Endothelial cell of umbilical vein (primary cell): ENCODE measurements around the gene IQCN. TPM values are rescaled to one million over a fixed set of nuclear protein-coding genes. Genes with fewer than 3 reads are reported as not detected.

Experiments
- BruUV-seq: library from RNA; stranded (reverse); fragments of 400-500 nt; replicated peaks from 2 replicates; lab custom pipeline; 2021; lab: Mats Ljungman, UMichigan
- CTCF ChIA-PET: fragments of 300-600, 350-600 bp; sonication (Branson Sonifier 250); formaldehyde crosslinking; loops from one replicate; lab custom pipeline; 2021; ENCODE audit warnings: antibody characterized with exemption, inconsistent platforms; lab: Charles Lee
- POLR2A ChIA-PET: fragments of 300-600, 350-600 bp; sonication (Branson Sonifier 250); formaldehyde crosslinking; loops from one replicate; lab custom pipeline; 2021; ENCODE audit warnings: antibody characterized with exemption, inconsistent platforms; lab: Charles Lee
- DNase-seq: peaks from one replicate; pipeline ENCODE4 v3.0.0-alpha.2; 2011; ENCODE audit warnings: low read depth, low spot score
- FAIRE-seq: peaks from 2 replicates; lab custom pipeline; 2011; peaks lifted over from hg19 to GRCh38; lab: Jason Lieb, UNC
- H2AFZ ChIP-seq: 2 replicates; pipeline ENCODE4 v1.6.0; 2012; ENCODE audit warnings: low read depth, low read length, control low read depth, inconsistent platforms
- H3K27ac ChIP-seq: 2 replicates; pipeline ENCODE4 v1.5.1; 2011; ENCODE audit warnings: low read depth, mild to moderate bottlenecking, control low read depth, low read length, moderate library complexity; ENCODE audit not compliant: insufficient read depth
- H3K27me3 ChIP-seq, 2 experiments: 2 replicates each; pipeline versions ENCODE4 v1.6.0 to v1.6.1; 2011; ENCODE audit warnings: low read length in 2 of 2, mixed read lengths in 1 of 2; ENCODE audit not compliant: control insufficient read depth in 2 of 2, insufficient read depth in 2 of 2
- H3K36me3 ChIP-seq, 2 experiments: 2 replicates in 1 of 2; 3 replicates in 1 of 2; pipeline ENCODE4 v1.5.1; 2011; ENCODE audit warnings: low read length in 2 of 2, mild to moderate bottlenecking in 1 of 2, moderate library complexity in 1 of 2; ENCODE audit not compliant: control insufficient read depth in 2 of 2, insufficient read depth in 2 of 2; ENCODE audit errors: extremely low read depth in 1 of 2
- H3K4me1 ChIP-seq: 3 replicates; pipeline ENCODE4 v1.5.1; 2011; ENCODE audit warnings: mild to moderate bottlenecking, low read length; ENCODE audit not compliant: control insufficient read depth, insufficient read depth; ENCODE audit errors: extremely low read depth
- H3K4me2 ChIP-seq: 2 replicates; pipeline ENCODE4 v1.6.1; 2011; ENCODE audit warnings: low read length, control low read depth, mixed read lengths; ENCODE audit not compliant: insufficient read depth
- H3K4me3 ChIP-seq, 3 experiments: fragments of 200-600 bp in 1 of 3; sonication (generic), shearing (Covaris generic) in 1 of 3; replicated peaks in 1 of 3; 2 replicates each; pipeline ENCODE4 v1.5.1; 2011 to 2016; ENCODE audit warnings: control low read depth in 3 of 3, low read length in 3 of 3, mild to moderate bottlenecking in 2 of 3, inconsistent platforms in 1 of 3, low read depth in 1 of 3, moderate library complexity in 1 of 3; ENCODE audit not compliant: insufficient read depth in 1 of 3
- H3K79me2 ChIP-seq: 2 replicates; pipeline ENCODE4 v1.6.0; 2012; ENCODE audit warnings: low read length, inconsistent platforms; ENCODE audit not compliant: control insufficient read depth, insufficient read depth
- H3K9ac ChIP-seq: replicated peaks from 2 replicates; pipeline ENCODE3; 2011; ENCODE audit warnings: low read length, control low read depth; ENCODE audit not compliant: insufficient read depth; ENCODE audit errors: extremely low read depth
- H3K9me1 ChIP-seq: replicated peaks from 3 replicates; pipeline ENCODE4 v1.6.0; 2011; ENCODE audit warnings: mild to moderate bottlenecking, low read length; ENCODE audit not compliant: control insufficient read depth, insufficient read depth; ENCODE audit errors: extremely low read depth
- H3K9me3 ChIP-seq: replicated peaks from 2 replicates; pipeline ENCODE4 v1.5.1; 2012; ENCODE audit warnings: low read length, inconsistent platforms; ENCODE audit not compliant: control insufficient read depth, insufficient read depth
- H4K20me1 ChIP-seq: replicated peaks from 2 replicates; pipeline ENCODE3; 2011; ENCODE audit warnings: mild to moderate bottlenecking, low read length; ENCODE audit not compliant: control insufficient read depth, insufficient read depth; ENCODE audit errors: extremely low read depth
- CTCF ChIP-seq, 2 donors: IDR thresholded peaks; 1 replicate in 1 of 2; 2 replicates in 1 of 2; pipeline ENCODE4 v1.5.1; 2011; ENCODE audit warnings: low read length in 2 of 2, mild to moderate bottlenecking in 2 of 2, moderate library complexity in 2 of 2, control low read depth in 1 of 2, inconsistent platforms in 1 of 2, low read depth in 1 of 2; ENCODE audit not compliant: insufficient read depth in 1 of 2; ENCODE audit errors: extremely low read depth in 1 of 2
- EZH2 ChIP-seq: IDR thresholded peaks from 2 replicates; pipeline ENCODE4 v1.6.1; 2012; ENCODE audit warnings: borderline replicate concordance, low read depth, mild to moderate bottlenecking, moderate library complexity, low read length, inconsistent platforms; ENCODE audit not compliant: severe bottlenecking
- FOS ChIP-seq: IDR thresholded peaks from 2 replicates; pipeline ENCODE4 v1.6.1; 2011; ENCODE audit warnings: mild to moderate bottlenecking, low read length, moderate library complexity, borderline replicate concordance; ENCODE audit not compliant: insufficient read depth
- GATA2 ChIP-seq: IDR thresholded peaks from 2 replicates; pipeline ENCODE4 v1.7.0; 2011; ENCODE audit warnings: low read depth, mild to moderate bottlenecking, moderate library complexity, mixed read lengths, low read length; ENCODE audit not compliant: insufficient read length, insufficient read depth
- JUN ChIP-seq: IDR thresholded peaks from 2 replicates; pipeline ENCODE4 v1.6.1; 2011; ENCODE audit warnings: borderline replicate concordance, low read depth; ENCODE audit not compliant: insufficient read length, insufficient read depth
- MAX ChIP-seq: IDR thresholded peaks from 2 replicates; pipeline ENCODE4 v1.6.1; 2011; ENCODE audit not compliant: insufficient read depth, insufficient read length
- MYC ChIP-seq: IDR thresholded peaks from one replicate; pipeline ENCODE4 v1.6.1; 2011; ENCODE audit warnings: mild to moderate bottlenecking, low read depth, low read length
- POLR2A ChIP-seq: IDR thresholded peaks from 2 replicates; pipeline ENCODE4 v1.6.1; 2012; ENCODE audit warnings: low read depth, mild to moderate bottlenecking, control low read depth, low read length
- POLR2AphosphoS5 ChIP-seq: IDR thresholded peaks from 2 replicates; pipeline ENCODE4 v1.6.1; 2012; ENCODE audit warnings: low read depth, mild to moderate bottlenecking, control low read depth, low read length, moderate library complexity; ENCODE audit not compliant: insufficient read depth
- dilution Hi-C: fragments of 300-500 bp; cut with MboI; formaldehyde crosslinking; loops from one replicate; pipeline ENCODE4 v1.15.0; 2019; ENCODE audit warnings: low sequenced_read_pairs; ENCODE audit not compliant: extremely low pct_ligation_motif_present
- intact Hi-C: fragments of 100-400 bp; cut with micrococcal nuclease; formaldehyde crosslinking; loops from one replicate; pipeline ENCODE4 v1.10.0; 2022
- polyA plus RNA-seq, 4 experiments: library from polyadenylated mRNA; depleted of rRNA in 3 of 4; stranded (reverse) in 3 of 4; unstranded in 1 of 4; fragments of >200 nt; gene quantifications; 2 replicates each; pipeline versions ENCODE4 v1.2.1 to v1.2.3, GENCODE V29; 2011 to 2012; ENCODE audit warnings: missing spikeins in 1 of 4
- total RNA-seq: library from RNA; stranded (reverse); gene quantifications from 2 replicates; pipeline ENCODE4 v1.2.3, GENCODE V29; 2021

The IQCN gene
- total and polyA plus RNA-seq, 2 donors (not counting 3 experiments of a cell fraction or from before 2014, with no cell fraction given), result 1.5 to 3.0 TPM

- dilution Hi-C loops (no loop called here), intact Hi-C loops (no loop called here)
- CTCF ChIA-PET, result interaction anchor here (0.9 to 3.8 kb wide), 6 partner anchors 49 to 137 kb away, joined by 3 to 38 read pairs (median 4); partner anchors contain the start of gene LSM4
- Histone ChIP-seq H3K27ac (no peak overlapping the region), H3K27me3 (no peaks in the 10 kb centered on the region), H3K79me2 (peaks cover 9% of the 10 kb centered on the region), H3K36me3 (peaks cover 0 to under 1% of the 10 kb centered on the region in 2 experiments), H3K4me1 (peaks cover 16% of the 10 kb centered on the region), H3K4me3 (no peak overlapping the region), H3K4me2 (no peak overlapping the region), H3K9ac (no peak overlapping the region), H2AFZ (no peak overlapping the region), H3K9me3 (no peaks in the 10 kb centered on the region), H3K9me1 (no peaks in the 10 kb centered on the region), H4K20me1 (no peaks in the 10 kb centered on the region)
- POLR2A ChIA-PET, result no interaction called here
- BruUV-seq, result no TSS peak
- FAIRE-seq (no peak), DNase-seq (no peak)
- TF ChIP-seq CTCF (IDR thresholded peaks at IDR 0.05; ENCODE audit: extremely low read depth in 1 of 2, insufficient read depth in 1 of 2, low read depth in 1 of 2, low read length in 2 of 2) (no peak), POLR2A (no peak), GATA2 (no peak), POLR2AphosphoS5 (no peak), EZH2 (no peak), FOS (no peak), MAX (no peak), JUN (no peak), MYC (no peak)
Observed at GRCh38 chr19:18273561-18274218, 562 bp downstream of the IQCN start.
